ENCODE data around the gene LMNB1. TPM values are rescaled to one million over a fixed set of nuclear protein-coding genes. Genes with fewer than 3 reads are reported as not detected.

Gene LMNB1
- polyA plus RNA-seq, 1 donor (not counting 4 experiments of a cell fraction or from before 2014, with no cell fraction given): 11.0 TPM

DNA sequence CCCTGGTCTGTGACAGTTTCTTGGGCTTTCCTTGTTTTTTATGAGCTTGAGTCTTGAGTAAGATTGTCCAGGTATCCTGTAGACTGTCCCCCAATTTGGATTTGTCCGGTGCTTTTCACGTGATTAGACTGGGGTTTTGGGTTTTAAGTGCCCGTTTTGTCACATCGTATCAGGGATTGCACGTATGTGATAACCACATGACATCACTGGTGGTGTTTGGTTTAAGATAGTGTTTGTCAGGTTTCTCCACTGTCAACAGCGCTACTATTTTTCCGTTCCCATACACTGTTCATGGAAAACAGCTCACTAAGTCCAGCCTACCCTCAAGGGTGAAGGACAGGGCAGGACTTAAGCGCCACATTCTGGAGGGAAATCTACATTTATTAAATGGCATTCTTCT is 39.7 kb downstream of the LMNB1 start:
- TF ChIP-seq, protein P1, sequence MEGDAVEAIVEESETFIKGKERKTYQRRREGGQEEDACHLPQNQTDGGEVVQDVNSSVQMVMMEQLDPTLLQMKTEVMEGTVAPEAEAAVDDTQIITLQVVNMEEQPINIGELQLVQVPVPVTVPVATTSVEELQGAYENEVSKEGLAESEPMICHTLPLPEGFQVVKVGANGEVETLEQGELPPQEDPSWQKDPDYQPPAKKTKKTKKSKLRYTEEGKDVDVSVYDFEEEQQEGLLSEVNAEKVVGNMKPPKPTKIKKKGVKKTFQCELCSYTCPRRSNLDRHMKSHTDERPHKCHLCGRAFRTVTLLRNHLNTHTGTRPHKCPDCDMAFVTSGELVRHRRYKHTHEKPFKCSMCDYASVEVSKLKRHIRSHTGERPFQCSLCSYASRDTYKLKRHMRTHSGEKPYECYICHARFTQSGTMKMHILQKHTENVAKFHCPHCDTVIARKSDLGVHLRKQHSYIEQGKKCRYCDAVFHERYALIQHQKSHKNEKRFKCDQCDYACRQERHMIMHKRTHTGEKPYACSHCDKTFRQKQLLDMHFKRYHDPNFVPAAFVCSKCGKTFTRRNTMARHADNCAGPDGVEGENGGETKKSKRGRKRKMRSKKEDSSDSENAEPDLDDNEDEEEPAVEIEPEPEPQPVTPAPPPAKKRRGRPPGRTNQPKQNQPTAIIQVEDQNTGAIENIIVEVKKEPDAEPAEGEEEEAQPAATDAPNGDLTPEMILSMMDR (optimal IDR thresholded peaks at IDR 0.05 in 1 of 3, IDR thresholded peaks at IDR 0.05 in 1 of 3, conservative IDR thresholded peaks at IDR 0.05 in 1 of 3; ENCODE audit: extremely low read depth in 1 of 3, insufficient read depth in 2 of 3, low read length in 3 of 3): no peak
- no peak for TF ChIP-seq EZH2 (IDR thresholded peaks at IDR 0.05; ENCODE audit: low read length)
- no peak overlapping the region for H2AFZ ChIP-seq (ENCODE audit: control insufficient read depth, low read length)
- peaks cover 3% of the 10 kb centered on the region for H3K4me1 ChIP-seq (ENCODE audit: control insufficient read depth, extremely low read depth, insufficient read depth, low read length)
- DNase-seq (ENCODE audit: low read depth, low spot score): no peak
- no peak for FAIRE-seq
- H3K79me2 ChIP-seq (ENCODE audit: control insufficient read depth, insufficient read depth, low read length): no peaks in the 10 kb centered on the region
- no peaks in the 10 kb centered on the region for H3K9me3 ChIP-seq (ENCODE audit: control insufficient read depth, low read depth, low read length)
- H3K9me1 ChIP-seq (ENCODE audit: control insufficient read depth, extremely low read depth, insufficient read depth, low read length): no peaks in the 10 kb centered on the region
- peaks cover 0 to 8% of the 10 kb centered on the region in 2 experiments for H3K36me3 ChIP-seq (ENCODE audit: control insufficient read depth in 2 of 2, extremely low read depth in 1 of 2, insufficient read depth in 2 of 2, low read length in 2 of 2)
- H3K9ac ChIP-seq (ENCODE audit: control insufficient read depth, extremely low read depth, insufficient read depth, low read length): no peak overlapping the region
- H3K4me2 ChIP-seq (ENCODE audit: control insufficient read depth, extremely low read depth, insufficient read depth, low read depth, low read length): no peak overlapping the region
- dilution Hi-C loops (cut with MboI; ENCODE audit: extremely low pct_ligation_motif_present, low sequenced_read_pairs): no loop called here
- no peak overlapping the region for H3K4me3 ChIP-seq (ENCODE audit: control insufficient read depth in 2 of 3, extremely low read depth in 1 of 3, insufficient read depth in 2 of 3, low read depth in 1 of 3, low read length in 3 of 3)
- H3K27ac ChIP-seq (ENCODE audit: control insufficient read depth, insufficient read depth, low read length): no peak overlapping the region
- no peaks in the 10 kb centered on the region for H4K20me1 ChIP-seq (ENCODE audit: control insufficient read depth, extremely low read depth, insufficient read depth, low read length)
- H3K27me3 ChIP-seq (ENCODE audit: control insufficient read depth, extremely low read depth, insufficient read depth, low read length): no peaks in the 10 kb centered on the region

DNA sequence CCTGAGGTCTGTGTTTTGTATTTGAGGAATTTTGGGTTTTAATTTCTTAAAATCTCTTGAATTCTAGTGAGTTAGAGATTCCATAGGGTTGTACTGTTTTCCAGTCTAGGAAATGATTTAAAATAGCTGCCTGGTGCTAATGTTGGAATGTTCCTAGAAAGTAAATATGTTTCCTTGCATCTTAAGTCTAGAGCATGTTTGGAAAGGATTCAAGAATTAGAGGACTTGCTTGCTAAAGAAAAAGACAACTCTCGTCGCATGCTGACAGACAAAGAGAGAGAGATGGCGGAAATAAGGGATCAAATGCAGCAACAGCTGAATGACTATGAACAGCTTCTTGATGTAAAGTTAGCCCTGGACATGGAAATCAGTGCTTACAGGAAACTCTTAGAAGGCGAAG is 41.8 kb downstream of the LMNB1 start:
- Histone ChIP-seq H3K4me2 (ENCODE audit: control insufficient read depth, extremely low read depth, insufficient read depth, low read depth, low read length) (no peak overlapping the region), H3K36me3 (ENCODE audit: control insufficient read depth in 2 of 2, extremely low read depth in 1 of 2, insufficient read depth in 2 of 2, low read length in 2 of 2) (peaks cover 0 to 6% of the 10 kb centered on the region in 2 experiments), H3K9me1 (ENCODE audit: control insufficient read depth, extremely low read depth, insufficient read depth, low read length) (no peaks in the 10 kb centered on the region), H3K4me1 (ENCODE audit: control insufficient read depth, extremely low read depth, insufficient read depth, low read length) (peaks cover 3% of the 10 kb centered on the region), H3K79me2 (ENCODE audit: control insufficient read depth, insufficient read depth, low read length) (no peaks in the 10 kb centered on the region), H4K20me1 (ENCODE audit: control insufficient read depth, extremely low read depth, insufficient read depth, low read length) (no peaks in the 10 kb centered on the region), H3K27me3 (ENCODE audit: control insufficient read depth, extremely low read depth, insufficient read depth, low read length) (no peaks in the 10 kb centered on the region), H3K4me3 (ENCODE audit: control insufficient read depth in 2 of 3, extremely low read depth in 1 of 3, insufficient read depth in 2 of 3, low read depth in 1 of 3, low read length in 3 of 3) (no peak overlapping the region), H3K9me3 (ENCODE audit: control insufficient read depth, low read depth, low read length) (no peaks in the 10 kb centered on the region), H3K27ac (ENCODE audit: control insufficient read depth, insufficient read depth, low read length) (no peak overlapping the region), H2AFZ (ENCODE audit: control insufficient read depth, low read length) (no peak overlapping the region), H3K9ac (ENCODE audit: control insufficient read depth, extremely low read depth, insufficient read depth, low read length) (no peak overlapping the region)
- DNase-seq (ENCODE audit: low read depth, low spot score) (no peak), FAIRE-seq (no peak)
- dilution Hi-C loops (cut with MboI; ENCODE audit: extremely low pct_ligation_motif_present, low sequenced_read_pairs): no loop called here
- TF ChIP-seq EZH2 (IDR thresholded peaks at IDR 0.05; ENCODE audit: low read length): no peak
- TF ChIP-seq, protein P1 (optimal IDR thresholded peaks at IDR 0.05 in 1 of 3, IDR thresholded peaks at IDR 0.05 in 1 of 3, conservative IDR thresholded peaks at IDR 0.05 in 1 of 3; ENCODE audit: extremely low read depth in 1 of 3, insufficient read depth in 2 of 3, low read length in 3 of 3): no peak

All from keratinocyte (primary cell).